Activated CD4-positive, alpha-beta memory T cell treated with anti-CD3 and anti-CD28 coated beads, Interleukin-2, amount 10 ng/mL, durations not matched to agents 7 days and 5 days (primary cell): Measurements from ENCODE around the gene YKT6. TPM values are rescaled to one million over a fixed set of nuclear protein-coding genes. Genes with fewer than 3 reads are reported as not detected.

ENCODE experiments used
- CTCF ChIA-PET: fragments of 350-600 bp; sonication (Branson Sonifier 250); formaldehyde crosslinking; loops from one replicate; lab custom pipeline; 2021; ENCODE audit warnings: antibody characterized with exemption, inconsistent platforms; lab: Charles Lee
- POLR2A ChIA-PET: fragments of 350-600 bp; sonication (Branson Sonifier 250); formaldehyde crosslinking; loops from one replicate; lab custom pipeline; 2021; ENCODE audit warnings: antibody characterized with exemption; lab: Charles Lee
- DNase-seq: peaks from one replicate; pipeline ENCODE4 v3.0.0-alpha.2; 2020
- H3K27ac Mint-ChIP-seq: one replicate; pipeline ENCODE4 v1.8.0; 2021; ENCODE audit warnings: mild to moderate bottlenecking, mixed read lengths
- H3K27me3 Mint-ChIP-seq: one replicate; pipeline ENCODE4 v1.8.0; 2021; ENCODE audit warnings: mixed read lengths
- H3K36me3 Mint-ChIP-seq: one replicate; pipeline ENCODE4 v1.8.0; 2021; ENCODE audit warnings: low read depth, mixed read lengths
- H3K4me1 Mint-ChIP-seq: one replicate; pipeline ENCODE4 v1.8.0; 2021; ENCODE audit warnings: mixed read lengths
- H3K4me3 Mint-ChIP-seq: one replicate; pipeline ENCODE4 v1.8.0; 2021; ENCODE audit warnings: mild to moderate bottlenecking, mixed read lengths
- H3K9me3 Mint-ChIP-seq: one replicate; pipeline ENCODE4 v1.8.0; 2021; ENCODE audit warnings: mixed read lengths
- total RNA-seq, 2 experiments: library from RNA; stranded (reverse); gene quantifications; one replicate each; pipeline ENCODE4 v1.2.3, GENCODE V29; 2021

The YKT6 gene
- total RNA-seq, 2 experiments from 2014 or later, result 59.1 to 60.9 TPM

- H3K9me3 Mint-ChIP-seq, result no peaks in the 10 kb centered on the region
- no peak overlapping the region for H3K27ac Mint-ChIP-seq
- no peak overlapping the region for H3K4me3 Mint-ChIP-seq
- ChIA-PET POLR2A (no interaction called here), CTCF (interaction anchor here (0.6 to 0.9 kb wide), 3 partner anchors 10 to 227 kb away, joined by 3 read pairs; no protein-coding TSS in a partner anchor)
- H3K27me3 Mint-ChIP-seq, result no peaks in the 10 kb centered on the region
- H3K4me1 Mint-ChIP-seq, result no peaks in the 10 kb centered on the region
- peaks cover 48% of the 10 kb centered on the region for H3K36me3 Mint-ChIP-seq
- no peak for DNase-seq
Measured at GRCh38 chr7:44211126-44211675, 10.4 kb downstream of the YKT6 start.

GRCh38 chr7:44212018-44212417 is 11.2 kb downstream of the YKT6 start:
- Mint-ChIP-seq H3K27ac (no peak overlapping the region), H3K27me3 (no peaks in the 10 kb centered on the region), H3K36me3 (peaks cover 42% of the 10 kb centered on the region), H3K9me3 (no peaks in the 10 kb centered on the region), H3K4me1 (no peaks in the 10 kb centered on the region), H3K4me3 (no peak overlapping the region)
- no peak for DNase-seq
- CTCF ChIA-PET, result interaction anchor here (0.7 to 2.2 kb wide), 2 partner anchors 11 to 148 kb away, joined by 5 to 8 read pairs; partner anchors contain the start of gene YKT6
- POLR2A ChIA-PET, result no interaction called here

GRCh38 chr7:44212581-44213184 is 11.9 kb downstream of the YKT6 start:
- Mint-ChIP-seq H3K4me3 (no peak overlapping the region), H3K9me3 (no peaks in the 10 kb centered on the region), H3K27me3 (no peaks in the 10 kb centered on the region), H3K27ac (no peak overlapping the region), H3K36me3 (peaks cover 40% of the 10 kb centered on the region), H3K4me1 (no peaks in the 10 kb centered on the region)
- DNase-seq, result no peak
- ChIA-PET POLR2A (interaction anchor here (0.9 to 1.3 kb wide), 2 partner anchors 12 to 16 kb away, joined by 3 to 5 read pairs; partner anchors contain the start of gene YKT6), CTCF (interaction anchor here (0.7 to 2.2 kb wide), 2 partner anchors 11 to 149 kb away, joined by 5 to 8 read pairs; partner anchors contain the start of gene YKT6)

DNA sequence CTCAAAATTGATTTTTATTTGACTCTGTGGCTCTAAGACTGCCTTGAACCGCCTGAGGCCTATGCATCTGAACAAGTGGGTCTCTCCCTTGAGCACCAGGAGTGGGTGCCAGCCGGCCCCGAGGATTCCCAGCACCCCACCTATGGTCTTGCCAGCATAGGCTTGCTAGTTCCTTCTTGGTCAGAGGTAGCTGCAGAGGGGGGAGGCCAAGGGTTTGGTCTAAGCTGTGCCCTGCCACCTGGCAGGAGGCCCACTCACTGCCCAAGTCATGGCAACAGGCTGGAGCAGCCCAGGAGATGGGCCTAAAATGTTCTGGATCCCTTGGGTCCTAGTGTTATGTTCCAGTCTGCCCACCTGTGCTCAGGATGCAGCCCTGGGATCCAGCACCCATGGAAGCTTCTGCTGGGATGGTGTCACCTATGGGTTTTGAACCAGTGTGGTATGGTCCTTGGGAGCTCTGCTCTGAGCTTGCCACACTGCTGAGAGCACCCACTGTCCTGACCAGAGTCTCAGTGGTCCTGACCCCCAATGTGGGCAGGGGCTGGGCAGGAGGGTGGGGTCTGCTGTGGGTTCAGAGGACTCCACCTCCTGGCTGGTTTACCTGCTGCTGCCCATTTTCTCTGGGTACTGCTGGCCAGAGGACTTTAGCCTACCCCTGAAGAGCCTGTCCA is 12.6 kb downstream of the YKT6 start:
- no peaks in the 10 kb centered on the region for H3K27me3 Mint-ChIP-seq
- H3K36me3 Mint-ChIP-seq, result peaks cover 35% of the 10 kb centered on the region
- DNase-seq, result no peak
- no peak overlapping the region for H3K4me3 Mint-ChIP-seq
- POLR2A ChIA-PET, result interaction anchor here (0.9 to 1.3 kb wide), 2 partner anchors 13 to 15 kb away, joined by 3 to 5 read pairs; partner anchors contain the start of gene YKT6
- CTCF ChIA-PET, result interaction anchor here (2.2 kb wide), 1 partner anchor 12 kb away, joined by 8 read pairs; the partner anchor contains the start of gene YKT6
- no peak overlapping the region for H3K27ac Mint-ChIP-seq
- no peaks in the 10 kb centered on the region for H3K9me3 Mint-ChIP-seq
- H3K4me1 Mint-ChIP-seq, result no peaks in the 10 kb centered on the region

- Mint-ChIP-seq H3K4me1 (no peaks in the 10 kb centered on the region), H3K27me3 (no peaks in the 10 kb centered on the region), H3K36me3 (peaks cover 29% of the 10 kb centered on the region), H3K27ac (no peak overlapping the region), H3K9me3 (no peaks in the 10 kb centered on the region), H3K4me3 (no peak overlapping the region)
- no peak for DNase-seq
- ChIA-PET CTCF (interaction anchor here (1.0 to 2.2 kb wide), 3 partner anchors 10 to 264 kb away, joined by 3 to 8 read pairs (median 3); partner anchors contain the start of gene YKT6), POLR2A (interaction anchor here (0.9 to 1.3 kb wide), 3 partner anchors 12 to 14 kb away, joined by 3 to 5 read pairs (median 3); partner anchors contain the start of gene YKT6)
Measured at GRCh38 chr7:44213877-44214388, 13.2 kb downstream of the YKT6 start.

- no peaks in the 10 kb centered on the region for H3K9me3 Mint-ChIP-seq
- H3K4me3 Mint-ChIP-seq, result no peak overlapping the region
- peaks cover 17% of the 10 kb centered on the region for H3K36me3 Mint-ChIP-seq
- no peaks in the 10 kb centered on the region for H3K4me1 Mint-ChIP-seq
- ChIA-PET CTCF (no interaction called here), POLR2A (no interaction called here)
- no peak overlapping the region for H3K27ac Mint-ChIP-seq
- no peaks in the 10 kb centered on the region for H3K27me3 Mint-ChIP-seq
- DNase-seq, result no peak
Measured at GRCh38 chr7:44215531-44215930, 14.8 kb downstream of the YKT6 start.

DNA sequence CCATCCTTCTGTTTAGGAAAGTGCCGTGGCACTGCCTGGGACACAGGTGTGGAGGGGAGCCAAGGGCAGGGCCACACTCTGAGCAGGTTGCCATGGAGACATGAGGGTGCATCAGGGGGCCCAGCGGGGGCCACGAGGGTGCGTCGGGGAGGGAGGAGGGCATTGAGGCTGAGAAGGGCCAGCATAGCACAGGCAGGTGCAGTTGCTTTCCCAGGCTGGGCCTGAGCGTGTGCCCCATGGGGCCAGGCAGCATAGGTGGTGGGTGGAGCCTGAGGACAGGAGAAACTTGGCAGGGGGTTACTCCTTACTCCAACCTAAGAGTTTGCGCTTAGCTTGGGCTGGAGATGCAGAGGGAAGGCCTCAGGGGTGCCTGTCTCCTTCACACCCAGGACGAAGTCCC is 15.2 kb downstream of the YKT6 start:
- DNase-seq, result no peak
- ChIA-PET CTCF (no interaction called here), POLR2A (no interaction called here)
- no peaks in the 10 kb centered on the region for H3K27me3 Mint-ChIP-seq
- no peak overlapping the region for H3K4me3 Mint-ChIP-seq
- no peaks in the 10 kb centered on the region for H3K9me3 Mint-ChIP-seq
- no peaks in the 10 kb centered on the region for H3K4me1 Mint-ChIP-seq
- H3K27ac Mint-ChIP-seq, result no peak overlapping the region
- H3K36me3 Mint-ChIP-seq, result peaks cover 15% of the 10 kb centered on the region

- no peak for DNase-seq
- Mint-ChIP-seq H3K36me3 (peaks cover 9% of the 10 kb centered on the region), H3K4me3 (no peak overlapping the region), H3K9me3 (no peaks in the 10 kb centered on the region), H3K4me1 (no peaks in the 10 kb centered on the region), H3K27ac (no peak overlapping the region), H3K27me3 (no peaks in the 10 kb centered on the region)
- CTCF ChIA-PET, result no interaction called here
- POLR2A ChIA-PET, result interaction anchor here (1.1 kb wide), 1 partner anchor 15 kb away, joined by 3 read pairs; no protein-coding TSS in a partner anchor
Measured at GRCh38 chr7:44216521-44217222, 15.9 kb downstream of the YKT6 start.

- ChIA-PET POLR2A (interaction anchor here (1.1 kb wide), 1 partner anchor 16 kb away, joined by 3 read pairs; no protein-coding TSS in a partner anchor), CTCF (no interaction called here)
- no peak overlapping the region for H3K4me3 Mint-ChIP-seq
- no peak for DNase-seq
- peaks cover 6% of the 10 kb centered on the region for H3K36me3 Mint-ChIP-seq
- no peak overlapping the region for H3K27ac Mint-ChIP-seq
- H3K9me3 Mint-ChIP-seq, result no peaks in the 10 kb centered on the region
- H3K27me3 Mint-ChIP-seq, result no peaks in the 10 kb centered on the region
- no peaks in the 10 kb centered on the region for H3K4me1 Mint-ChIP-seq
Measured at GRCh38 chr7:44217223-44217714, 16.5 kb downstream of the YKT6 start.

- DNase-seq, result no peak
- POLR2A ChIA-PET, result no interaction called here
- H3K4me1 Mint-ChIP-seq, result no peaks in the 10 kb centered on the region
- no peak overlapping the region for H3K27ac Mint-ChIP-seq
- H3K9me3 Mint-ChIP-seq, result no peaks in the 10 kb centered on the region
- no peaks in the 10 kb centered on the region for H3K27me3 Mint-ChIP-seq
- CTCF ChIA-PET, result no interaction called here
- no peak overlapping the region for H3K4me3 Mint-ChIP-seq
- no peaks in the 10 kb centered on the region for H3K36me3 Mint-ChIP-seq
Measured at GRCh38 chr7:44217852-44218402, 17.1 kb downstream of the YKT6 start.

GRCh38 chr7:44218418-44219201 is 17.8 kb downstream of the YKT6 start:
- H3K4me1 Mint-ChIP-seq, result no peaks in the 10 kb centered on the region
- no peaks in the 10 kb centered on the region for H3K36me3 Mint-ChIP-seq
- CTCF ChIA-PET, result interaction anchor here (0.7 kb wide), 1 partner anchor 190 kb away, joined by 3 read pairs; no protein-coding TSS in a partner anchor
- no peaks in the 10 kb centered on the region for H3K9me3 Mint-ChIP-seq
- no peak for DNase-seq
- no peak overlapping the region for H3K27ac Mint-ChIP-seq
- POLR2A ChIA-PET, result no interaction called here
- no peaks in the 10 kb centered on the region for H3K27me3 Mint-ChIP-seq
- H3K4me3 Mint-ChIP-seq, result no peak overlapping the region
